Measurements from ENCODE around the gene IFT172.
"Not testable (repeated sequence)": the region's sequence is repeated elsewhere in the genome, so short reads cannot be mapped to it uniquely, and the experiment has no call there.

IFT172 gene

DNA sequence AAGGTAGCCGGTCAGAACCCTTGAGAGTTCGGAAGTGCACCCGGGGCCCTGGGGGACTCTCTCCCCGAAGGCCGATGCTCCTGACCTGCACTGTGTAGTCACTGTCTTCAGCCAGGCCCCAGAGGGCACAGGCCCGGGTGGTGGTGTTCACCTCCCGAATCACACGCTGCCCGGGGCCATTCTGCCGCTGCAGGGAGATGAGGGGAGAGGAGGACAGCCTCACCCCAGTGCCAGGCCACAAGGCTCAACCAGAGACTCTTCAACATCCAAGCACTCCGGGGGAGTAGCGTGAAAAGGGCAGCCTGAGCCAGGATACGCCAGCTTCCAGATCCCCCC, 4.4 kb upstream of the IFT172 start:
- no peak for DNase-seq (ENCODE audit: low read depth)

DNA sequence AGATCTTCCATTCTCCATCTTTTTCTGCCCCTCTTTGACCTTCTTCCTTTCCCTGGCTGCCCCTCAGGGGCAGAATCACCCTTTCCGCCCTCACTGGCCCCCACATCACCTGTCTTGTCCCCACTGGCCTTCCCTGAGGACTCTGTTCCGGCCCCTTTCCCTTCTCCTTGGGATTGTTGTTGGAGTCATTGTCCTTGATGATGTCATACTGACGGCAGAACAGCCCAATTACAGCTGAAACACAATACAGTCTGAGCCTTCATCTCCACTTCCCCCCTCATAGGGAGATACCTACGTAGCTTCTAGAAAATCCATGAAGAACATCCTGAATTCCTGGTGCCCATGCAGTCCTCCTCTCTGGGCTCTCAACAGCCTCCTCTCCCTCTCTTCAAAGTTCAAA, 3.0 kb upstream of the IFT172 start:
- DNase-seq (ENCODE audit: low read depth) = no peak

DNA sequence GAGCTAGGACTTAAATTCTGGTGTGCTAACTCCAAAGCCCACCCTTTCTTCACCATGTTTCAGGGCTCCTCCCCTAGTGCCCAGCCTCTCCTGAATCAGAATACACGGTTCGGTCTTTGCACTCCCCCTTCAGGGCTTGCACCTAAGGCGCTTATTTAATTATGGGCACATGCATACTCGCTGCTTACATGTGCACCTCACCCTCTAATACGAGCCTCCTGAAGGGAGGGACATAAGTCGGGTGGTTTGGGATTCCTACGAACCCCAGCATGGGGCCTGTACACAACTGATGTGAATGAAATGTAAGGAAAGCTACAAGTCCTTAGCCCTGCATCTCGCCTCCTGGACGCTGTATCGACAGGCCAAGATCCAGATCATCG, 435 bp downstream of the IFT172 start:
- DNase-seq (ENCODE audit: low read depth) = peak; percentile 25

DNA sequence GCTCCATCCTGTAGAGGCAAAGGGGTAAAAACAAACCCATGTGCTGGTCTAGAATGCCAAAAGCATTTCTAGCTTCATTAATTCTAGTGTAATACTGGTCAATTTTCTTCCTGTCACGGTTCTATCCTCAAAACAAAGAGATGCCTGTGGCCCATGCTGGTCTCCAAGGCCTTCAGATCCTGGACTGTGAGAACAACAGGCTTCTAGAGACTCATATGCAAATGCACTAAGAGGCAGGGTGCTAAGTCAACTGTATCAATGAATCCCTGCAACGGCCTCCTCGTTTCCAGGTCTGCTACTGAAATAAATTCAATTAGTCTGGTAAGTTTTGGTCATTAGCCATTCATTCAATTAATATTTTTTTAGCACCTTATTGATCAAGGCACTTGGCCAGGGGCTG, 4.0 kb downstream of the IFT172 start:
- DNase-seq (ENCODE audit: low read depth) = no peak

DNA sequence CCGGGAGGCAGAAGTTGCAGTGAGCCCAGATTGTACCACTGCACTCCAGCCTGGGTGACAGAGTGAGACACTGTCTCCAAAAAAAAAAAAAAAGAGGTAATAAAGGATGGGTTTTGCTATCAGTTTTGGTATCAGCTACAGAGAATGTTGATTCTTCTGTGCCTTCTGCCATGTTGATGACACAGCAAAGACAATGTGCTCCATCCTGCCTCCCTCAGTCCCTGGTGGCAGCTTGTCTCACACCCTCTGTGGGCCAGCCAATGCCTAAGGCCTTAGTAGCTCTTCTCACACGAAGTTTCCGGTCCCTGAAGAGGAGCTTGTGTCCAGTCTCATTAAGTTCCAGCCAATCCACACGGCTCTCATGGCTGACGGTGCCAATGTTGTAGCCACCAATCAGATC, 17.6 kb downstream of the IFT172 start:
- no peak for DNase-seq (ENCODE audit: low read depth)

DNA sequence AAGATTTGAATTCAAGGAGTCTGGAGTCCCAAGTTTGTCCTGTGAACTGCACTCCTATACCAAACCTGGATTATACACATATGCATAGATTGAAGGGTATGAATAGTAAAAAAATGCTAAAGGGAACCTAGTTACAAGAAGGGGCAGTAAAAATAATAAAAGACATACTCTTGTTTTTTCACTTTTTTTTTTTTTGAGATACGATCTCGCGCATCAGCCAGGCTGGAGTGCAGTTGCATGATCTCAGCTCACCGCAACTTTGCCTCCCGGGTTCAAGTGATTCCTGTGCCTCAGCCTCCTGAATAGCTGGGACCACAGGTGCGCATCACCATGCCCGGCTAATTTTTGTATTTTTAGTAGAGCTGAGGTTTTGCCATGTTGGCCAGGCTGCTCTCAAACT, 25.1 kb downstream of the IFT172 start:
- no peak for DNase-seq (ENCODE audit: low read depth)

DNA sequence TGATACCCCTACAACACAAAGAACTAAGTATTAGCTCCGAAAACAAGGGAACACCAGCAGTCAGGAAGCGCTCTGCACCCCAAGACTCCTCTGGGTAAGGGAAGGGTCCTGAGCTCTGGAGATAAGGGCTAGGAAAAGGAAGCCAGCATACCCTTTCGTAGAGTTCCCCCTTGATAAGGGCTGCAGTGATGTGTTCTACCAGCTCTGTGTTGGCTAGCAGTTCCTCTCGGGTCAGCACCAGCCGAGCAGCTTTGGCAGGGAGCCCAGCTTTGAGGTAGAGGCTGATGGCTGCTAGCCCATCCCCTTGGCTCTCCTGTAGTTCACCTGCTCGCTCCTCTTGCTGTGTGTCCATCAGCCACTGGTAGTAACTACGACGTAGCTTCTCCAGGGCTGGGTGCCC, 28.4 kb downstream of the IFT172 start:
- DNase-seq (ENCODE audit: low read depth) = no peak

DNA sequence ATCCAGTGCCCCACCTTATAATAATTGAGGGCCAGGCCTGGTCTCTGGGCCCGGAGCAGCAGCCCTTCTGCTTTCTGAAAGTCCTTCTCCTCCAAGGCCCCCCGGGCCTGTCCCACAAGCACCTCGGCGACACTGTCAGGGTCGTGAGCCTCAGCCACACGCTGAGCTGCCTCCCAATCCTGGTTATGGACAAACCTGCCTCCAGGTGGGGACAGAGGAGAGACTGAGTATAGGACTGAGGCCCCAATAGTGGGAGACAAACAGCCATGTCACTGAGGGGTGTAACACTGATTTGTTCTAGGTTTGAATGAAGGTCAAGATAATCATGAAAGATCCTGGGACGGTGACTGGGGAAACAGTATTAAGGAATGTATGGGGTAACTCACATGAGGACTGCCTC, 35.6 kb downstream of the IFT172 start:
- DNase-seq (ENCODE audit: low read depth) = no peak

DNA sequence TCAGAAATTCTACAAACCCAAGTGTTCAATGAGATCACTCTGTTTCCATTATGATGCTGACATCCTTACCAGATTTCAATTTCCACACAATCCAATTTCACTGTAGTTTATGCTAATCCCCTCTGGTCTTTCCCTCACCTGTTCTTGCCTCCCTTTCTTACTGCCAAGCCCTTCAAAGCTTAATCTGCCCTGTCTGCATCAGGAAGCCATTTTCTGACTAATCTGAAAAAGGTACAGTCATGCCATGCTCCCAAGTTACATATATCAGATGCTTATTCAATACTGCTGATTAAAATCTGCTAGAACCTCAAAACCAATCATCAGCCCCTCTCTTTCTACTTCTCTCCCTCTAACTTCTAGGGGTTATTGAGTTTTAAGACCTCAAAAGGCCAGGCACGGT, 38.4 kb downstream of the IFT172 start:
- no peak for DNase-seq (ENCODE audit: low read depth)

DNA sequence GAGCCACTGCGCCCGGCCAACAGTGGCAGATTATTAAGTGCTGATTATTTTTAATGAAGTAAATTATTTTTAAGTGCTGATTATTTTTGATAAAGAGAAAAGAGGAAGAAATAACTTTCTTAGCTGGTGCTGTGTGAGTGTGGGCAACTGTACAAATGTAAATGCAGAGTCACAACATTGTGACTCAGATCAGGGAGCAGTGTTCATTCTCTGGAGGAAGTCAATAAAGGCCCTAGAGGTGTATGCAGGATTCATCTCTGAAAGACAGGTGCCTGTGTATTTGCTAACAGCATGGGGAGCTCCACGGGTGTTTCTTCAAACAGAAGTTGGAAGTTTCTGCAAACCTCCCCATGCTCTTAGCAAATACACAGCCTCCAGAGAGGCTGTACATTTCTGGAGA, 41.2 kb downstream of the IFT172 start:
- DNase-seq (ENCODE audit: low read depth) = no peak

DNA sequence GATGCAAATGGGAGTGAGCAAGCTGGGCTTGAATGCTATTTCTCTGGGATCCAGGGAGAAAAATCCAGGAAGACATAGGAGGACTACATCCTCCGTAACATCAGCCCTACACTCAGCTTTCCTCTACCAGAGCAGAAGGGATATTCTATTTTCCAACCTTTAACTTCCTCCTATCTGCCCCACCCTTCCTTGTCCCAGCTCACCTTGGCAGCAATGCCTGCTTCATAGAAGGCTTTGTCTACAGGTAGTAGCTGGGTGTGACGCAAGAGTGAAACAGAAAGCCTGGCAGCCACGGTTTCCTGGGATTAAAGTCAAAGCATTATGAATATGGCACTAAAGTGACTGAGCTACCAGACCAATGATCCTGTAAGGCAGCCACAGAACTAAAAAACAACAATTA, 43.5 kb downstream of the IFT172 start:
- DNase-seq (ENCODE audit: low read depth) = no peak

DNA sequence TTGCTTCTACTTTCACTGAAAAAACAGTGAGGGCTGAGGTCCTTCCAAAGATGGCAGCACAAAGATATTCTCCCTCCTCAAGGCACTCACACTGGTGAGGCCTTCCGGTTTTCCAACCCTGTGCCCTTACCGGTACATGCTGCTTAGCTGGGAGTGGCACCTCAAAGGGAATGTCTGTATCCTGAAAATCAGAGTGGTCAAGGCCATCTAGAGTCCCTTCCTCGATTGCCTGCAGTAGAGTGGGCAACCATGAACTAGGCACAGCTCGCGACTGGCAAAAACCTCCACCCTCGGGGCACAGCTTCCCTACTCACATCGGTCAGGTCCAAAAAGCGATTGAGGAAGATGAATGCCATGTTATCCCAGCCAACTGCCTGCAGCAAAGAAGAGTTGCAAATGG, 43.9 kb downstream of the IFT172 start:
- no peak for DNase-seq (ENCODE audit: low read depth)

DNA sequence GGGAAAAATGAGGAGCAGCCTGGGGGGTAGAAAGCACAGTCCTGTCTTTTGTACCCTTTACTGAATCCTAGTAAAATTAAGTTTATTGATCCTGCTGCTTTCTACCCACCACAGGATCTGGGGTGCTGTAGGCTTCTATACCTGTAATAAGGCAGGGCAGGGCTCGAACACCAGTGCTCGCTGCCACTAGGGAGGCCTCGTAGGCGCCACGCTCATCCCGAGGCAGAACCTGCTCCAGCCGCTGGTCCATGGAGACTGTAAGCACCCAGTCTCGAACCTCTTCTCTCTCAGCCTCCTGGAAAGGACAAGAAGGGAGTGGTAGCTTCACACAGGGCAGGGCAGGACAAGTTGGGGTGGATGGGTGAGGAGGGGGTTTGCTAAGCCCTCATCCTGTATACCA, 44.4 kb downstream of the IFT172 start:
- no peak for DNase-seq (ENCODE audit: low read depth)

DNA sequence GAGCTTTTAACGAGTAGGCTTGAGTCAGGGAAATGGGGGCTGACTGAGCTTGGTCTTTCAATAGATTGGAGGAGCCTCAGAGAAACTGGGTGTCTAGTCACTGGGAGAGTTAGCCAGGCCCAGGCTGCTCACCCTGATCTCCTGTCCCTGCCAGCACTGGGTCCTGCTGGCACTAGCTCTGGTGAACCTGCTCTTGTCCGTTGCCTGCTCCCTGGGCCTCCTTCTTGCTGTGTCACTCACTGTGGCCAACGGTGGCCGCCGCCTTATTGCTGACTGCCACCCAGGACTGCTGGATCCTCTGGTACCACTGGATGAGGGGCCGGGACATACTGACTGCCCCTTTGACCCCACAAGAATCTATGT, 46.6 kb downstream of the IFT172 start:
- DNase-seq (ENCODE audit: low read depth) = peak; percentile 8

DNA sequence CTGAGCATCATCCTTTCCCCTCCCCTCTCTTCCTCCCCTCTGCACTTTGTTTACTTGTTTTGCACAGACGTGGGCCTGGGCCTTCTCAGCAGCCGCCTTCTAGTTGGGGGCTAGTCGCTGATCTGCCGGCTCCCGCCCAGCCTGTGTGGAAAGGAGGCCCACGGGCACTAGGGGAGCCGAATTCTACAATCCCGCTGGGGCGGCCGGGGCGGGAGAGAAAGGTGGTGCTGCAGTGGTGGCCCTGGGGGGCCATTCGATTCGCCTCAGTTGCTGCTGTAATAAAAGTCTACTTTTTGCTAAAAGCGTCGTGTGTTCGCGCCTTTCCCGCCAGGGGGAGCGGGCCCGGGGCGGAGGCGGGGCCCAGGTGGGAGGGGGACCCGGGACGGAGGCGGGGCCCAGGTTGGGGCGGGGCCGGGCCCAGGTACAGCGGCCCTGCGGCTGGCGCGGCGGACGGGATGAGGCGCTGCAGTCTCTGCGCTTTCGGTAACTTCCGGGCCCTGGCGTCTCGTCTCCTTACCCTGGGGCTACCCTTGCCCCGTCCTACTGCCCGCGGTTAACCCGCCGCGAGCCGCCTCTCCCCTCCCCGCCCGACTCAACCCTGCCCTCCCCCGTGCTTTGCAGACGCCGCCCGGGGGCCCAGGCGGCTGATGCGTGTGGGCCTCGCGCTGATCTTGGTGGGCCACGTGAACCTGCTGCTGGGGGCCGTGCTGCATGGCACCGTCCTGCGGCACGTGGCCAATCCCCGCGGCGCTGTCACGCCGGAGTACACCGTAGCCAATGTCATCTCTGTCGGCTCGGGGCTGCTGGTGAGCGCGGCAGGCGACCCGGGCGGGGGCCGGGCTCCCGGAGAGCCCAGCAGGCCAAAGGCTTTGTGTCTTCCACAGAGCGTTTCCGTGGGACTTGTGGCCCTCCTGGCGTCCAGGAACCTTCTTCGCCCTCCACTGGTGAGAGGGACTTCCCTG, 47.3 kb downstream of the IFT172 start, which contains the start of gene KRTCAP3:
Gene KRTCAP3, plus strand, starts transcription at position 424 of the 962 bp plus-strand sequence. Its CDS starts 32 bp downstream, at position 456.
- no peak for DNase-seq (ENCODE audit: low read depth)

DNA sequence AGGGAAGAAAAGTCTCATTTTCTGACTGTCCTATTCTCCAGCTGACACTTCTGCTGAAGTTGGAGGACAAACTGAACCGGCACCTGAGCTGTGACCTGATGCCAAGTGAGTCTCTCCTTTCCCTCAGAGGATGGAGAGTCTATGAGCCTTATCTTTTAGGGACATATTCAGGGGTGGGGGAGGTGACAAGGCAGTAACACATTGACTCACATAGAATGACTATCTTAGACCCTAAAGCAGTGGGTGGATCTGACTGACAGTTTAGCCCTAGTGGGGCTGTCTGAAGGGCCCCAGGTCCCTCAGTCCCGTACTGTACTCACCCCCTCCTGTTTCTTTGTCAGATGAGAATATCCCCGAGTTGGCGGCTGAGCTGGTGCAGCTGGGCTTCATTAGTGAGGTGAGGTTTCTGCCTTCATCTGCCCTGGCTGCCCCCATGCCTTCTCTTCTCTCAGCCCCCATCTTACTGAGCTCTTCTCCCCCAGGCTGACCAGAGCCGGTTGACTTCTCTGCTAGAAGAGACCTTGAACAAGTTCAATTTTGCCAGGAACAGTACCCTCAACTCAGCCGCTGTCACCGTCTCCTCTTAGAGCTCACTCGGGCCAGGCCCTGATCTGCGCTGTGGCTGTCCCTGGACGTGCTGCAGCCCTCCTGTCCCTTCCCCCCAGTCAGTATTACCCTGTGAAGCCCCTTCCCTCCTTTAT, 48.2 kb downstream of the IFT172 start:
- DNase-seq (ENCODE audit: low read depth) = no peak

DNA sequence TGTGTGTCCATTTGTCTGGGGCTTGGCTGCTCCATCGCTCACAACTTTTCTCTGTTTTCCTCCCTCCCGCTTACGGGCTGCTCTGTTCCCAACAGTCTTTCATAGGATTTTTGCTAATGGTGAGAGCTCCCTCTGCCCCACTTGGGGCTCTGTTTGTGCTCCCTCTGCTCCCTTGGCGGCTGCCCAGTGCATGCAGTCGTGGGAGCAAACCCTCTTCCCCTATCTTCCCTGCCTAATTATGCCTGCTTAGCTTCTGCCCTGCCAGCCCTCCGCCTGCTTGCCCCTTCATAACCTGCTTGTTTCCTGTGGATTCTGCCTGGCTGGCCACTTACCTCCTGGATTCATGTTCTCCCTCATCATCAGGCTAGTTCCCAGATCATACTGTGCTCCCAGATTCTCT, 53.9 kb downstream of the IFT172 start:
- no peak for DNase-seq (ENCODE audit: low read depth)

DNA sequence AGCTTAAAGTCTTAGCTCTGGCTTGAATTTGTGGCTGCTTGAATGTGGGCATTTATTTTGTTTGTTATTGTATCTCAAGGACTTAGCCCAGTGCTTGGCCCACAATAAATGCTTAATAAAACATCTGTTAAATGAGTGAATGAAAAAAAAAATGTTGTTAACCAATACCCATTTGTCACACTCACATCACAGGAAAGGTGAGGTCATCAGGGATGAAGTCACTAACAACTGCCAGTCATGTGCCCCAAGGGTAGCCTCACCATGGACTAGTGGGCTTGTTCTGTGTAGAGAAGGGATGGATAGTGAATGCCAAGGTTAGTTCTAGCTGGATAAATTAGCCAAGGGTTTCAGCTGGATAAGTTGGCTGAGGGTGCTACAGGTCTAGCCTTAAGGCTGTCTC, 58.1 kb downstream of the IFT172 start:
- DNase-seq (ENCODE audit: low read depth) = peak; percentile 57

DNA sequence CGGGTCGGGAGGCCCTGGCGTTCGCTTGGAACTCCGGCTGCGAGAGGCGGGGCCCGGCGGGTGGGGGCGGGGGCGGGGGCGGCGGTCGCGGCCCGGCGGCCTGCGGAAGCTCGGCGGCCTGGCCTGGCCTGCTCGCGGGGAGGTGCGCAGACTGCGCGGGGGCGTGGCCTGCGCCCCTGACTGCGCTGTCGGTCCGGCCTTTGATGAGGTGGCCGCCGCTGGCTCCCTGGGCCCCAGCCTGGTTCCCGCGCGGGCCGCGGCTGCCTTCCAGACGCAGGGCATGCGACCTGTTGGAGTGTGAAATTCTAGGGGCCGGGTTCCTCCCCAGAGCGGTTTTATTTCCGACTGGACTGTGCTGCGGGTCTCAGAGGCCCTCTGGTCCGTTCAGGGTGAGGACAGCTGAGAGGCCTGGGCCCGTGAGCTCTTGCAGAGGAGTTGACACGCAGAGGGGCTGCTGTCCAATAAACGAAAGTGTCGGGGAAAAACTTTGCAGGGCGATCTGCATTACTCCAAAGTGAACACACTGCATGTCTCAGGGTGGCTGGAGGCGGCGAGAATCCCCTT, 60.5 kb downstream of the IFT172 start:
- DNase-seq (ENCODE audit: low read depth) = peak; percentile 88

DNA sequence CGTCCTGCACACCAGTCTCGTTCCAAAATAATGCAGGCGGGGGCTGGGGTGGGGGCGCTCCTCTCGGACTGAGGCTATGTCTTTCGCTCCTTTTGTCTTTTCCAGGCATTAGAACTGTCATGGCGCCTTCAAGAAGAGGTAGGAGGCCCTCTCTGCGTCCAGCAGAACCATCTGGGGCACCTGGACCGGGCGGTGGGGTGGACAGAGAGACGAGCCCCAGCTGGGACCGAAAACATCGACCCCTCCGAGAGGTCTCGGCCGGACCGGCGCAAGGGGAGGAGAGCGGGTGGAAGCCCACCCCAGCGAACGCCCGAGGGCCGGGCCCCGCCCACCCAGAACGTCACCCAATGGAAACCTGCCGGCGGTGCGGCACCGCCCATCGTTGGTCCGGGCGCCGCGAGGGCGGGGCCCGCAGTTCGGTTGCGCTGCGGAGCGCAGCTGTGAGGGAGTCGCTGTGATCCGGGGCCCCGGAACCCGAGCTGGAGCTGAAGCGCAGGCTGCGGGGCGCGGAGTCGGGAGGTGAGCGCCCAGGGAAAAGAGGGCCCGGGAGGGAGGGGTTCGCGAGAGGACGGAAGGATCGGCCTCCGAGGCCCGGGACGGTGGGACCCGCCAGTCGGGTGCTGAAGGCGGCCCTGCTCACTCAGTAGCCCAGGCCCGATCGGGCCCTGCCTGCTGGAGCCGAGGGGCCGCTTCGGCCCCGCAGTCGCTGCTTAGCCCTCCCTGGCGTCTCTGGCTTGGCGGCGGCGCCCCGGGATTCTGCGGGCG, 61.1 kb downstream of the IFT172 start, which contains the start of gene NRBP1:
Gene NRBP1, plus strand, starts transcription at position 419 of the 765 bp plus-strand sequence. CDS start 4,643 bp downstream, outside the sequence.
- peak; percentile 89 for DNase-seq (ENCODE audit: low read depth)

DNA sequence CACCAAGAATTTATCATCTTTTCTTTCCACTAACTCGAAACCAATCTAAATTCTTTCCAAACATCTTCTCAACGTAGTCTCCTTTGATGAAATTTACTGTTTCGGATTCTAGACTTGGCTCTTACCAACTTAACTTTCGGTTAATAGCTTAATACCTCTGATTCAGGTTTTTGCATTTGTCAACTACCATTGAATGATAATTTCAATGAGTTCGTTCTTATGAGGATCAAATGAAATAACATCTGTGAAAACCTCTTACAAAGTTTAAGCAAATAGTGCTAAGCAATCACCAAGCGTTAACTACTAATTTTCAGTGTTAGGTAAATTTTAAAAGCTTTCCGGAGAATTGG, 61.7 kb downstream of the IFT172 start:
- peak; percentile 13 for DNase-seq (ENCODE audit: low read depth)

DNA sequence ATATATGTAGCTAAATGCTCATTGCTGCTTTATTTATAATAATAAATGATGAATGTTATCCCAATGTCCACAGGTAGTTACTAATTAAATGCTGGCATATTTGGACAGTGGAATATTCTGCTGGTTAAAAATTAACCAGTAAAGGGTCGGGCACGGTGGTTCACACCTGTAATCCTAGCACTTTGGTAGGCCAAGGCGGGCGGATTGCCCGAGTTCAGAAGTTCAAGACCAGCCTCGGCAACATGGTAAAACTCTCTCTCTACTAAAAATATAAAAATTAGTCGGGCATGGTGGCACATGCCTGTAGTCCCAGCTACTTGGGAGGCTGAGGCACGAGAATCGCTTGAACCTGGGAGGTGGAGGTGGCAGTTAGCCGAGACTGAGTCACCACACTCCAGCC, 64.5 kb downstream of the IFT172 start:
- DNase-seq (ENCODE audit: low read depth) = not testable (repeated sequence)
